ENCODE measurements around the gene JARID2.
A peak's percentile ranks its signal among the peaks of the same experiment; 100 is the strongest.

Gene JARID2

DNA sequence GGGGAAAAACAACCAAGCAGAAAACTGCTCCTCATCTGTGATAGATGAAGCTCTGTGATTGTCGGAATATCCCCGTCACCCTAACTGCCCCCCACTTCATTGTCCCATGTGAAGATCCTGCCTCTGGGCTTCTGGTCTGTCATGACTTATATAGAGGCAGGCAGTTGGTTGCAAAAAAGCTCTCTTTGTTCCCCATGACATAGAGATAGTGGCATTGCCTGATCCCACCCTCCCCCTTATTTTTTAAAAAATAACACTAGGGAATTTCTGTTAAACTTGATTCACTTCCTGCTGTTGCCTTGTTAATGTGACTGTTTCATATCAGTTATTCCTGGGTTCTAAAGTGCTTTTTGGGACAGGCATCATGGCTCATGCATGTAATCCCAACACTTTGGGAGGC, 203.1 kb downstream of the JARID2 start:
- no peak for DNase-seq

DNA sequence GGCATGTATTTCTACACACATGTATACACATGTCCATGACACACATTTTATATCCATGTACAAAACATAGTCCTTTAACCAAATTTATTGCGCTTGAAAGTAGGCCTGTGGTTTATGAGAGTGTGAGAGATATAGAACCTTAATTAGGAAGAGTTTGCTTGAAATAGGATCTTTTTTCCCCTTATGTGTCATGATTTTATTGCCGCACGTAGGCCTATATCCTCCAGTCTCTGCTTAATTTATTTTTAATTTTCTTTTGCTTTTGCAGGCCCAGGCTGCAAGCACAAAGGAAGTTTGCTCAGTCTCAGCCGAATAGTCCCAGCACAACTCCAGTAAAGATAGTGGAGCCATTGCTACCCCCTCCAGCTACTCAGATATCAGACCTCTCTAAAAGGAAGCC, 205.9 kb downstream of the JARID2 start:
- no peak for DNase-seq

GRCh38 chr6:15452182-15452941, 206.5 kb downstream of the JARID2 start:
- no peak for DNase-seq

DNA sequence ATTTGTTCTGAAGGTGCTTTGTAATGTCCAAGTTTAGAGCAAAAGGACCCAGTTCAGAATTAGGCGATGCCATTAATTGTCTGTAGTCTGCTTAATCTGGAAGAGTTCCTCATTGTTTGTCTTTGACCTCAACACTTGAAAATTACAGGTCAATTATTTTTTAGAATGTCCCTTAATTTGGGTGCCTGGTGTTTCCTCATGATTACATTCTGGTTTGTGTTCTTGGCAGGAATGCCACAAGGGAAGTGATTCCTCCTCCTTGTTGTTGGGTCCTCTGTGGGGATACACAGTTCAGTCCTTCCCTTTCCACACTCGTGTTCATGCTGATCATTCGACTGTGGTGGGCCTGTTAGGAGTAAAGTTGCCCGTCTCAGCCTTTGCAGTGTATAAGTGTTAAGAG, 207.3 kb downstream of the JARID2 start:
- DNase-seq: no peak

DNA sequence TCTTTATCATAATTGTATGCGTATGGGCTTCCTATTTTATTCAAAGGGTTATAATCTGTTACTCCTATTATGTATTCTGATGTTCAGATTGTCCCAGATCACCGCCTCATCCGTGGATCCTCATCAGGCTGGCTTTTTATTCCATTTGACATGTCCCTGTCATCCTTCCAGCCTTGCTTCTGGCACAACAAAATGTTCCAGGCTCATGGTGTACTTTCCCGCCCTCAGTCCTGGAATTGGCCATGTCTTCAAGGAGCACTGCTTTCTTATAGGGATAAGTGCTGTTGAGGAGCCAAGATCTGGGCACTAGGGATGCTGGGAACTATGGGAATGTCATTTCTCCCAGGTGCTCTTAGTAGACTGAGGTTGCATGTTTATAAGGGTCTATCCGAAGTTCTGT, 207.8 kb downstream of the JARID2 start:
- DNase-seq: no peak

GRCh38 chr6:15456422-15456821, 210.6 kb downstream of the JARID2 start:
- DNase-seq: no peak

- no peak for DNase-seq
Observed at GRCh38 chr6:15457121-15457650, 211.3 kb downstream of the JARID2 start.

DNA sequence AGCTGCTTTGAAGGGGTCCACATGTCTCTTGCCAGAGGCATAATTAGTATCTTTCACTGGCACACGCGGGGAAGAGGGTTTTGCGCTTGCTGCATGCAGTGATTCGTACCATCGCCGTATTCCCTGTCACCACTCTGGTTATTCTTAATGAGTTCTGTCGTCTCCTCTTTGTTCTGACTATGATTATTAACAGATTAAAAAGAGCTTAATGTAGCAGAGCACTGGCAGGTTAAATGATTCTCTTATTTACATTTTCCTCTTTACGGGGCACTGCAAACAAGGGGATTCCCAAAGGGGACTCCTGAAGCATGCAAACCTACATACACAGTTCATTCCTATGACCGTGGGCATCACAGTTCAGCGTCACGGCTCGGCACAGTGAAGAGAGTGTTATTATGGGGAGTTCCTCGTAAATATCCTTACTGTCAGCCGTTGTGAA, 212.2 kb downstream of the JARID2 start:
- no peak for DNase-seq

DNA sequence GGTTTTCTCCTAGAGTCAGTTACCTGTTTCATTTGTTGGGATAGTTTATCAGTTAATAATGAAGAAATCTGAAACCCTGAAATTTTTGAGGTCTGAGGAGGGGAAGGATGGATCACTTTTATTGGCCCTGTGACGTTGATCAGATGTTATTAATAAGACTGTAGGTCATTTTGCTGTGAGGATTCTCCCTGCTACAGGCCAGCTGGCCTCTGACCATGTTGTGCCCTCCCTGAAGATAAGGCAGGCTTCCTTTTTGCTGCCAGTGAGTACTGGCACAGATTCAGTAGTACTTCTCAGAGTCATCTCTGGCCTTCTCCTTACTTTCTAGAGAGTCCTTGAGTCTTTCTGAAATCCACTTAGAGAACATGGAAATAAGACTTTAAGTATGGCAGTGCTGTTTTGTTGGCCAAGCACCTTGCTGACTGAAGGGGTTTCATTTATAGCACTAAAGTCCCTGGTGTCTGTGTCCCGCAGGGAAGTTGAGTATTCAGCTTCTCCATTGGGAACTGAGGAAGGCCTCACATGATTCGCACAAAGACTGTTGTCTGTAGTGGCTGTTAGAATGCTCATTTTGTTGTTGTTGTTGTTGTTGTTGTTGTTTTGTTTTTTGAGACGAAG, 214.3 kb downstream of the JARID2 start:
- no peak for DNase-seq

- DNase-seq: no peak
Observed at GRCh38 chr6:15461127-15461944, 215.5 kb downstream of the JARID2 start.

DNA sequence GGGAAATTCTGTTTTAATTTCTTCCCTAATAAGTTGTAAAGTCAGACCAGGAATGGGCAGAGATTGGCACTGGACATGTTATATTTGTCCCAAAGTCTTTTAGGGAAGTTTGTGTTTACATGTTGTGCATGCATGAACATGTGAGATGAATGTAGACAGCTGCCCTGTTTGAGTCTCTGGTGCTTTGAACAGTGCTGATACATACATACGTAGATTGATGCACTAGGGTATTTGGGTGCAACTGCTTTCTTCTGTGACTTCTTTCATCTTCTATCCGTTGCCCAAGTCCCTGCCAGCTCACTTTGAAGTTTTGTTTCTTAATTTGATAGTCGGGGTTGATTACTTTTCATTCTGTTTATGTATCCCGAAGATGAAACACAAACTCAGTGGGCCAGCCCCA, 216.4 kb downstream of the JARID2 start:
- DNase-seq: no peak

DNA sequence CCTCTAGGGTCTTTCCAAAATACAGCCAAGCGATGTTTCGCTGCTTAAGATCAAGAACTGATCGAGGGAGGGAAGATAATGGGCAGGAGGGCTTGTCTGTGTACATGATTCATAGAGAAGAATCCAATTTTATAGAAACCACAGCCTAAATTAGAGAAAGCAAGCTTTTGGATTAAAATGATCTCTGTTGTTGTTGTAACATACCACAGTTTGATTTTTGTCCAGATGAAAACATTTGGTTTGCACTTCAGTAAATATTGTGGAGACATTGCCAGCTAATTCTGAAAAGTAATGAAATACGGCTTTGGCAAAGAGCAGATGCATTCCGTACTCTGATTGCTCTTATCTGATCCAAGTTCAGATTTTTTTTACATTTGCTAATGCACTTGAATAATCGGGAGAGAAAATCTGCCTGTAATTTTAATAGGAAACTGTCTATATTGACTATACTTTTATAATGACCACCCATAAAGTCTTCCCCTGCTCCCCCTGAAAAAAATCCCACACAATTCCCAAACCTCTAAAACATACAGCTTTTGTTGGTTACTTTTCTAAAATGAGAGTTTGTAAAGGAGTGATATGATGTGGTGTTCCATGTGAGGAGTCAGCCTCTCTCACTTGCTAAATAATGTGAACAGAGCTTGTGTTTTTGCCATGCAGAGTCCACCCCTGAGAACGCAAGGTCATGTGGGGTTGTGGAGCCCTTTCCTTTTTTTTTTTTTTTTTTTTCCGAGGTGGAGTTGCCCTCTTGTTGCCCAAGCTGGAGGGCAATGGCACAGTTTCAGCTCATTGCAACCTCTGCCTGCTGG, 217.1 kb downstream of the JARID2 start:
- DNase-seq: peak; percentile 2

DNA sequence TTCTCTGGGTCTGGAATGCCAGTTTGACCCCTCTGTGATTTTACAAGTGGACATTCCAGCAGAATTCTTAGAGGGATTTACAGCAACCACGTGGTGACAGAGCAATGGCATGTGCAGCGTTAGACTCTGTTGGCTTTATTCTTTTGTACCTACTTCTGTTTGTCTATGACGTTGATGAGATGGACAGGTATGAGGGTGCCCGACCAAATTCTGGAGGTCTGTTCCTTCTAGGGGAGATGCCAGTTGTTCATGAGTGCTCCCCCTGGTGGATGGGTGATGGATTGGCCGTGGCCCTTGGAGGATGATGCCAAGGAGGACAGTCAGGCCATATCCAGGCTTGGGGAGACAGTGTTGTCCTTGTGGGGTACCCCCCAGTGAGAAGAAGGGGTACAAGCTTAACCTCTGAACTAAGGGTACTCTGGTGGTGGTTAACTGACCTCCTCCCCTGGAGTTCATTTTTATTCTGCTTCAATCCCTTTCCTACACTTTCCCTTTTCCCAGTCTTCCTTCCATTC, 218.4 kb downstream of the JARID2 start:
- no peak for DNase-seq

DNA sequence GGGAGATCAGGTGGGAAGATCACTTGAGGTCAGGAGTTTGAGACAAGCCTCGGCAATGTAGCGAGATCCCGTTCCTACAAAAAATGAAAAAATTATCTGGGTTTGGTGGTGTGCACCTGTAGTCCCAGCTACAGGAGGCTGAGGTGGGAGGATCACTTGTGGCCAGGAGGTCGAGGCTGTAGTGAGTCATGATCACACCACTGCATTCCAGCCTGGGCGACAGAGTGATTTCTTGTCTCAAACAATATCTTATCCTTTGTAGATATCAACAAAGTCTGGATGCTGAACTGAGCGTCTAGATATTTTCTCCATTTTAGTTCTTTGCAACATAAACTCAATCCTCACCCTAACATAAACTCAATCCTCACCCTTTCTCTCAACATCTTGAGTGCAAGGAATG, 219.3 kb downstream of the JARID2 start:
- DNase-seq: no peak

- no peak for DNase-seq
Observed at GRCh38 chr6:15470746-15471145, 224.9 kb downstream of the JARID2 start.

DNA sequence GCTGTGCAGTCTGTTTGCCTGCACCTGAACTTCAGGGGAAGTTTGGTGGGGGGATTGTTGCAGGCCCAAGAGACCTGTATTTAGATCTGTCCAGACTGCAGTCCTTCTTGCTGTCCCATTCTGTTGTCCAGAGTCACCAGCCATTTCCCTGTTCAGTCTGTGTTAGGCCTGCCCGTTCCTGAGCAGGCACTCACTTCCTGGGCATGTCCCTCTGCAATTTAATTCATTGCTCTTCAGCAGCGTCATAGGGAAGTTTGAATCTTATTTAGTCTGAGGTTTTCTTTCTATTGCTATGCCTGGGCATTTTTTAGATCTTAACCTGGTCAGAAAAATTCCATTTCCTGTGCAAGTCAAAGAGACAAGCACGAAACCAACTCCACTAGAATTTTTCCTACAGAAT, 226.8 kb downstream of the JARID2 start:
- DNase-seq: no peak

- no peak for DNase-seq
Observed at GRCh38 chr6:15473174-15473573, 227.3 kb downstream of the JARID2 start.

- DNase-seq: no peak
Observed at GRCh38 chr6:15473741-15474161, 227.9 kb downstream of the JARID2 start.

- DNase-seq: no peak
Observed at GRCh38 chr6:15474196-15474595, 228.3 kb downstream of the JARID2 start.

- DNase-seq: no peak
Observed at GRCh38 chr6:15475261-15475660, 229.4 kb downstream of the JARID2 start.

DNA sequence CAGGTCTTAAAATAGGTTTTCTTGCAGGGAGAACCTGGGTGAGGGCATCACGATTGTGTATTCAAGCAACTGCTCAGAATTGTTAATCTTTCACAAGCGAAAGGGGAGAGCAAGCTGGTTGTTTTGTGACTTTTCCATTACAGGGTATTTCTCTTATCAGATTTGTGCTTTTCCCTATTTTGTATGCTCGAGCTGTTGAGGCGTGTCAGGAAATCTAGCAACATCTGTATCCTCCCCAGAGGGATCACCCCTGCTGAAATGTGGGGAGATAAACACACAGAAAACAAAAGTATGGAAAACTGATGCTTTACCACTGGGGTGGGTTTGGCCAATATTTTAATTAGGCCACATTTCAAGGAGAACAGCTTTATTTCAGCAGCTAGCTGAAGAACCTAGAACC, 230.0 kb downstream of the JARID2 start:
- DNase-seq: no peak

DNA sequence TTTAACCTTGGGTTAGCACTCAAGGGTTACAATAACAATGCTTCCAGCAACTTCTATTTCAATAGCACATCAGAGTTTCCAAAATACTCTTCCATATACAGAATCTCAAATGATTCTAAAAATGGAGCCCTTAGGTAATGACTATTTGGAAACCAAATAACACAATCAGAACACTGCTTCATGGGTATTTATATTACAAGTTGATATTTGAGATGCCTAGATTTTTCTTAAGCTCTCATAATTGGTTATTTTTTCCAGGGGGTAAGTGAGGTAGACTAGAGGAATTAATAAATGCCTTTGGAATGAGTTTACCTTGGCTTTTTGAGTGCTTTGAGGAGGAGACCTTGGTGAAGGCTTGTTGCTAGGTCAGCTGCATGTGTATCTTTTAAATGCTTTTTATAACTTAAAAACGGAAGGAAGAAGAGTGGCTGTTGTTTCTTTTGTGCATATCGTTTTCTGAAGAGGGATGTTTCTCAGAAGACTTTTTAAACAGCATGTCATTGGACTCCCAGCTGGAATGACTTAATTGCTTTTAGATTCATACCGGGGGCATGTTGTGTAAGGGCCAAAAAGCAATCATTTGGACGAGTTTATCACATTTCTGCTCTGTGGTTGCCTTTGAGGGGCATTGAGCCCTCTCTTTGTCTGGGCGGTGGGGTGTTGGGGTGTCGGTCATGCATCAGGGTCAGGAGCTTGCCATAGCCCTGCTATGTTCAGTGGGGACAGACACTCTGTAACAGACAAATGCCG, 230.9 kb downstream of the JARID2 start:
- DNase-seq: no peak

Data from NCI-H446 treated with DMSO at 0.1 percent for 48 hours (cell line).